Thyroid gland (tissue), 4 donors: ENCODE data around the gene CACNA1H.
"Not testable (repeated sequence)": the region's sequence is repeated elsewhere in the genome, so short reads cannot be mapped to it uniquely, and the experiment has no call there.

Experiments
- CTCF ChIP-seq, 6 experiments: fragments of 200-600 bp in 3 of 6; fragments of 450-650 bp in 3 of 6; sonication (generic) in 3 of 6; IDR thresholded peaks; one replicate each; pipeline ENCODE4 v1.5.1; 2016 to 2019; ENCODE audit warnings: antibody characterized with exemption in 6 of 6, mild to moderate bottlenecking in 2 of 6, inconsistent platforms in 1 of 6, moderate library complexity in 1 of 6
- POLR2A ChIP-seq, 2 donors: fragments of 450-650 bp; IDR thresholded peaks; one replicate each; pipeline ENCODE4 v1.6.1; 2017; ENCODE audit warnings: antibody characterized with exemption in 2 of 2, mild to moderate bottlenecking in 2 of 2, moderate library complexity in 1 of 2

- TF ChIP-seq CTCF, POLR2A (IDR thresholded peaks at IDR 0.05): not testable (repeated sequence)
Measured at GRCh38 chr16:1241081-1241480, 88.2 kb downstream of the CACNA1H start.
